ENCODE results near the gene NR3C2.

Gene NR3C2

DNA sequence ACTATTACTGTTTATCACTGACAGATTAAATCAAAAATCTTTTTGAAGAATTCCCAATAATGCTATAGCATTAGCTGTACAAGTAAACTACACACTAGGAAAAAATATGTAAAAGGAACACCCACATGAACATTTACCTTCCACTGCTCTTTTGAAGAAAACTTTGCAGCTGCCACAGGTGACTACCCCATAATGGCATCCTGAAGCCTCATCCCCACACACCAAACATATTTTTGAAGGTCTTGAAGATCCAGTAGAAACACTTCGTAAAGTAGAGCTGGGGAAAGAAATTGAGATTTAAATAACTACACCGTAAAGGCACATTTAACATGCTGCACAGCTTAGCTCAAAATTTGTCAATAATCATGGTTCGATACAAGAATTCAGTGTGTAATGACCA, 182.4 kb downstream of the NR3C2 start:
- no peak for DNase-seq (ENCODE audit: low spot score)

DNA sequence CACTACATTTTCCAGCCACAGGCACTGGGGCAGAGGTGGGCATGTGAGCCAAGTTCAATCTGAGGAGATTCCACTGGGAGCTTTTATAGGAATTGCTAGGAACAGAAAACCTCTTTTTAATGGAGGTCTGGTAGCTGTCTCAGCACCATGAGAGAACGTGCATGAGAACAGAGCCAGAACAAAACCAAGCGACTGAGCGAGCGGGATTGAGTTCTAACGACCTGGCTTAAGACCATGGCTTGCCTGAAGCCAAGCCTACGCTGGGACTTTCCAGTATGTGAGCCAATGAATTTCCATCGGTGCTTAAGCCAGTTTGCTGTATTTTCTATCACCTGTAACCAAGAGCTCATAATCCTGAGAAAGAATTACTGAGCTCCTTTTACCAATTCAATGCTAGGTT, 183.7 kb downstream of the NR3C2 start:
- DNase-seq (ENCODE audit: low spot score) = no peak

DNA sequence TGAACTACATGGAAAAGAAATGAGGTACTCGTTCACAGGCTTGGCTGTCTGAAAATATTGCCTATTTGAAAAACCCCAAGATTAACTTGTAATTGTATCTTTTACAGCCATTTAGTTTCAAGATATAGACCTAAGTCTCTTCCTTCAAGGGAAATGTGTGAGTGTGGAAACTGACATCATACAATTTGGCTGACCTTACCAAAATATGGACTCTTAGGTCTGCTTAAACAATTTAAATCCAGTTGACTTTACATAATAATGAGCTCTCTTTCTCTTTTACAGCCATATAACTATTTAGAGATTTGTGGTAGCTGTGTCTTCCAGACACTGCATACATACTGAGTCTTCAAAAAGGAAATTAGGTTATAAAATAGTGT, 186.9 kb downstream of the NR3C2 start:
- DNase-seq (ENCODE audit: low spot score) = no peak

DNA sequence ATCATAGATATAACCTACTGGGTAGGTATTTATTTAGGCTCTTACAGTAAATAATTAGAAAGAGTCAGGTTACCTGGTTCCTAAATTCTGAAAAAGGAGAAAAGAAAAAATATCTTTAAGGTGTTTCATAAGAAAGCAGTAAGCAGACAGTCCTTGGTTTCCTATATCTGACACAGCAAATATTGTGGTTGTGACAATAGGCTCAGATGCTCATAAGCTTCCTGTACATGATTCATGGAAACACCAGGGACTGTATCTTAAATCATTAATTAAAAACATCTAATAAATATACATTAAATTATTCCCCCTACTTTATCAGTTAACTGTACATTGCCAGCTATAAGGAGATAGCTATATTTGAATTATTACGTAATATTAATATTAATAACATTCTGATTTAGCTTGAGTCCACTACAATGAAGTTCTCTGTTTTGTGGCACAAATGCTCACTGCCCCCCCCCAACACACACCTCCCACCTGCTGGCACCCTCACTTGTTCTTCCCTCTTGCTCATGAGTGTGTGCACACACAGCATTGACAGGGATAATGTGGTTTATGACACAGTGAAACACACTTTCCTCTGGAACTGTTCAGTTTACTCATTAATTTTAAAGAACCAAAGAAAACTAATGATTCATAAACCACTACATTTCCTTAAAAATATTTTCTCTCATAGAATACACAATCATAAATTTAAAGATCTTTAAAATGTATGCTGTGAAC, 187.4 kb downstream of the NR3C2 start:
- DNase-seq (ENCODE audit: low spot score) = no peak

DNA sequence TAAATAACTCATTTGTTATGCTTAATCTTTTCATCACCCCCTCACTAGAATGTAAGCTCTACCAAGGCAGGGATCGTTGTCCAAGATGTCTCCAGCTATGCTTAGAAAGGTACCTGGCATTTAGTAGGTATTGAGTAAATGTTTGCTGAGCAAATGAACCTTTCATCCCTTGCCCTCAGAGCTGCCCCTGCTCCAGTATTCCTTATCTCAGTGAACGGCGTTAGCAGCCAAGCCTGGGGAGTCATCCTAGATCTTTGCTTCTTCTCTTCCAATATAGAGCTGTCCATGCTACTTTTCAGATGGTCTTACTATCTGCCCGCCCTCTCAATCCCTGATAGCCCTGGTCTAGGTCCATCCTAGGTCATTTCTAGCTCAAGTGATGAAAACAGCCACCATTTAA, 188.4 kb downstream of the NR3C2 start:
- no peak for DNase-seq (ENCODE audit: low spot score)

DNA sequence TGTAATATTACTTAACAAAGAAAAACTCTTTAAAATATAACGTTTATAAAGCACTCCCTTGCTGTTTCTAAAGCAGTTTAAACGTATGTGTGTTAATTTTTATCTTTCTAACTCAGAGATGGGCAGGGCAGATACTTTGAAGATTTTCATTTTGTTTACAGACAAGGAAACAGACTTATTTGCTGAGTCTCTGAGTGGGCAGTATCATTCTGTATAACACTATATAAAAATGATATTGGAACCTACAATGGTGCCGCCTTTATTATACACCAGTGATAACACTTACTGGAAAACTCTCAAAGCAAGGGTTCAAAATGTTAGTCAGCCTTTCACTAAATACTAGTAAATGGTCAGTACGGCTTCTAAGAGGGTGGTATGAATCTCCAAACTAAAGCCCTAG, 193.4 kb downstream of the NR3C2 start:
- DNase-seq (ENCODE audit: low spot score) = no peak

DNA sequence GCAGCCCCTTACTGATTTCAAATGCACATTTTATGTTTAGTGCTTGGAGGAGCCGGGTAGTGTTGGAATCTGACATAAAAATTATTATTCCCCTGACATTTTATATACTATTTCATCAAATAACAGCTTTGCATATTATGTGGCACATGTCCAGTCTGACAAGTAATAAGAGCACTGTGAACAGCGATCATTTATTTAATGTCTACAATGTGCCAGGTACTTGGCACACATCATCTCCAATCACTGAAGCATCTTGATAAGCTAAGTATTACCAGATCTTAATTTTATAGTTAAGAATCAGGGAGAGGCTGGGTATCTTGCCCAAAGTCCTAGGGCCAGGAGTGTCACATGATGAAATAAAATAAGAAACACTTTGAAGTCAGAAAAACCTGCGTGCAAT, 197.2 kb downstream of the NR3C2 start:
- no peak for DNase-seq (ENCODE audit: low spot score)

DNA sequence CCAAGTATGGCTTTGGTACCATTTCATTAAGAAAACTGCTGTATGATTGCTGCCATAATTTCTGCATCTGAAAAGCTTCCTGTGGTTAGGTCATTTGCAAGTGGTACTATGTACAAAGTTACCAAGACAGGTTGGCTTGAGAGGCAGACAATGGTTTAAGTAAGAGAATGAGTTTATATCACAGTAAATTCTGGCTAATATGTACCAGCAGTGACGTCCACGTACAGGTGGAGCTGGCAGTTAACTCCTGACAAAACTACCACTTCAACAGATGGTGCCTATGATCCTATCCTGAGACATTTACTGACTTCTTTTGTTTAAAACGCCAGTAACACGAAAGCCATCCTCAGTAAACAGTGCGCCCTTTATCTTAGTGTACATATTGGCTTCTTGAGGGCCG, 198.4 kb downstream of the NR3C2 start:
- no peak for DNase-seq (ENCODE audit: low spot score)

DNA sequence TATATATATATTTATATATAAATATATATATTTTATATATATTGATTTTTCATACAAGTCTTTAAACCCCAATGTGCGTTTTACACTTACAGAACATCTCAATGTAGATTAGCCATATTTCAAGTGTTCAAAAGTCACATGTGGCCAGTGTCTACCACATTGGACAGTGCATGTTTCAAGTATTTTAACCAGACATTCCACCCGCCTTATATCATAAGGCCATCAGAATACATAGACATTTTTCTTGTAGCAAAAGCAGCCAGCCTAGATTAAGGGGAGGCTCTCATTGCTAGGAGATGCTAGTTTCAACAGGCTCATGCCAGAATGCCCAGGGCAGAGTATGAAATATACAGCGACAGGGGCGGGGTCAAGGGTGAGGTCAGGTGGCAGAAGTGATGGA, 202.0 kb downstream of the NR3C2 start:
- no peak for DNase-seq (ENCODE audit: low spot score)

DNA sequence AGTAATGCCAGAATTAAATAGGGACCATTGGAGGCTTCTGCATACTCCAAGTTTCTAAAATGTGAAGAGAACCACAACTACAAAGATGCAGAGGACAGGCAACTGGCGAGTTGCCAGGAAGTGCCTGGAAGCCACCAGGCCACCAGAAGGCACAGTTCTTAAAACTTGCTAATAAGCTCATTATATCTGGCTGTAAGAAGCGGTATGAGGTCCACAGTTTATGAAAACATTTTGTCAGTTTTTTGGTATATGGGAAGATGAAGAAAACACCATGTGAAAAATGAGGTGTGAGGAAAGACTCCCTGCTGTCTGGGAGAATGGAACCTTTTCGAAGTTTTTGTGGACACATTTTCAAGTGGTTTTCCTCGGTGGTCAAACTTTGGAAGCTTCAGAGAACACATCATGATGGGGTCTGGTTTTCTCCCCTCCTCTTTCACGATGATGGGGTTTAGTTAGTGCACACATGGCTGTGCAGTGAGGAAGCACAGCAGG, 202.7 kb downstream of the NR3C2 start:
- DNase-seq (ENCODE audit: low spot score) = no peak

DNA sequence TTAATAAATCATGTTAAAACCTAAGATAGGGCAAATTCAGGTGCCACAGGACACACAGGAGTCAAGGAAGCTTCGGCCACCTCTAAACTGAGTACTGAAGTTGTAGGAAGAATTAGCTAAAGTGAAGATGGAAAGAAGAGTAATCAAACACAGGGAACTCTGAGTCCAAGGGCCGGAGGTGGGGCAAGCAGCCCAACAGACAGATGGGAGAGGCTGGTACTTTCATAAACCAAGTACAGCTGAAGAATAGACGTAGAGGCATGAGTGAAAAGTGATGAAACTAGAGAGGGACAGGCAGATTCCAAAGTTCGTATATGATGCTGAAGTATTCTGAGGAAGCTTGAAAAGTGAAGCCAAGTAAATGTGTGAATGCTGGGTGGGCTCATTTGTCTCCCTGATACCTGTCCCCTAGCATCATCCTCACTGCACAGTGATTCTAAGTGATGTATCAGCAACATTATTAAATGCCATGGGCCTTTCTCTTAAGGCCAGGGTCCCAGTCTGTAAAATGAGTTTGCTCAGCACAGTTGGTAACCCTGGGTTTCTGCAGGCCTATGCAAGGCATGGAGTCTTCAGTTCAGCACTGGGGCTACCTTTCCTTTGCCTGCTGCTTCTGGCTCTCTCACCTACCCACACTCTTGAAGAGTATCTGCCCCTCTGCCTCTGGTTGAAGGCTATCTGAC, 203.3 kb downstream of the NR3C2 start:
- DNase-seq (ENCODE audit: low spot score) = no peak

DNA sequence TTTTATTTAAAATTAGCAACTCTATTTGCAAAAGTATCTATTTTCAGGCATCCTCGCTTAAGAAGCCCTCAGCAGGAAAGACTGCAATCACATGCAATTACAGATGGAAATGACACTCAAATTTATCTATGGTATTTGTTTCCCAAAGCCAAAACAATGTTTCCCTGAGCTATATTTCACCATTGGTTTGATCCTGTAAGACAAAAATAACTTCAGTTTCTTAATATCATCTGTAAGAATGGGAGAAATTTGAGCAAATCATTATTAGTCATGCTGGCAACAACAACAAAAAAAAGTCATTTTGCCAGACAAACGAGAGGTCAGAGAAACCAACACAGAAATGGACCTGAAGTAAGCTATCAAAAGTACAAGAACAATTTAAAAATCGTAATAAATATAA, 204.1 kb downstream of the NR3C2 start:
- DNase-seq (ENCODE audit: low spot score) = no peak

DNA sequence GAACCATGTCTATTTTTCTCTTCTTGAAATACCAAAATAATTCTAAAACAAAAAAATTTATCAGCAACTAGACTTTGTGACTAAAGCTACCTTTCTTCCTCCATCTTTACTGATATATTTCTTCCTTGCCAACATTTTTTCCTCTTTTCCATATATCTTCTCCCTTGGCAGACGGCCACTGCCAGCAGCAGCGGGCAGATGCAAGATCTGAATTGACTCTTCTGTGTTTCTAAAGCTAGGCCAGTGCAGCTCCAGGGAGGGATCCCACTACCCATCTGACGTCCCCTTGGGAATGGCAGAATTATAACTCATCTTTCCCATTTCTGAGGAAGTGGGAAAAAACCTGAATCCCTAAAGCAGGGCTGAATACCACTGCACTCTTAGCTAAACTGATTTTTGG, 206.4 kb downstream of the NR3C2 start:
- DNase-seq (ENCODE audit: low spot score) = no peak

DNA sequence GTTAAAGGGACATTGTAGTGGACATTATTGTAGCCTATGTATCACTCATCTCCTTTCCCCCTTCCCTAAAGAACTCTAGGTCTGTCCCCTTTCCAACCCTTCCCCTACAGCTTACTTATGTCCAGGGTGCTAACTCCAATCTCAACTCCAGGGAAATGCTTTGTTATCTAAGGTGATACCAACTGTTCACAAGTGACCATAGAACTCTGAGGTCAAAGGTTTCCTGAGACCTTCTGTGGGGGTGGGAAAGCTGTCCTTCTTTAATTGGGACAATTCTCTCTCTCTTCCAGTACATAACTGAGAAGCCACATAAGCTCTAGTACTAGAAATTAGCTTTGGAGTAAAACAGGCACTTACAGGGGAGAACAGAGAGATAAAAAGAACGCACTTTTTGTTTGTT, 212.4 kb downstream of the NR3C2 start:
- DNase-seq (ENCODE audit: low spot score) = no peak

DNA sequence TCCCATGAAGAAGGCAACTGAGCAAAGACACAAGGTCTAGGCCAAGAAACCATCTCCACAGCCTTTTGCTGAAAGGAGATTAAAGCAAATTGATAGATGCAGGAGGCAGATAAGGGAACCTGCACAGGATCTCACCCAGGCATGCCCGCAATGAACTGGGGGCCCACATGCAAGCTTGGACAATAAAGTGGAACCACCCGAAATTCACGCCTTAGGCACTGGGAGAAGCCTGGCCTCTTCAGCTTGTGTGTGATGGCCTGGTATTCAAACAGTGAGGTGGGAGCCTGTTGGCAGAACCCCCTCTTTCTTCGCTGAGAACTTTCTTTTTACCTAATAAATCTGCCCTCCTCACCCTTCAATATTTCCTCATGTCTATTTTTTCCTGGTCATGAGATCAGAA, 213.2 kb downstream of the NR3C2 start:
- no peak for DNase-seq (ENCODE audit: low spot score)

DNA sequence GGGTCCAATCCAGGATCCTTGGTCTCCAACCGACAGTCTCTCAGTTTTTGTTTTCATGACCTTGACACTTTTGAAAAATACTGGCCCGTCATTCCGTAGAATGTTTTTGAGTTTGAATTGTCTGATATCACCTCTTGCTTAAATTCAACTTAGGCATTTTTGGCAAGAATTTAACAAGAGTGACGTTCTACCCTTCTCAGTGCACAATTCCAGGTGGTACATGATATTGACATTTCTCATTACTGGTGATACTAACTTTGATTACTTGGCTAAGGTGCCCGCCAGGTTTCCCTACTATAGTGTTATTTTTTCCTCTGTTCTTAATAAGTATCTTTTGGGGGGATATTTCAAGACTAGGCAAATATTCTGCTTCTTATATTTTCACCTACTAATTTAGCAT, 215.1 kb downstream of the NR3C2 start:
- no peak for DNase-seq (ENCODE audit: low spot score)

DNA sequence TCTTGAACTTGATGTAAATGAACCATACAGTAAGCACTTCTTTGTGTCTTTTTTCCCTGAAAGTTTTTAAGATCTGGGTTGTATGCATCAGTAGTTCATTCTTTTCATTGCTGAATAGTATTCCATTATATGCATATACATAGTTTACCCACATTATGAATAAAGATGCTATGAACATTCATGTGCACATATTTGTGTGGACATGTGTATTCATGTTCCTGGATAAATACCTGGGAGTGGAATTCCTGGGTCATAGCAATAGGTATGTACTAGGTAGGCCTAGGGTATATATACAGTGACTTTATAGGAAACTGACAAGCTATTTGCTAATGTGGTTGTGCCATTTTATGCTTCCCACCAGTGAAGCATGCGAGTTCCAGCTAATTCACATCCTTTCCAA, 215.9 kb downstream of the NR3C2 start:
- no peak for DNase-seq (ENCODE audit: low spot score)

DNA sequence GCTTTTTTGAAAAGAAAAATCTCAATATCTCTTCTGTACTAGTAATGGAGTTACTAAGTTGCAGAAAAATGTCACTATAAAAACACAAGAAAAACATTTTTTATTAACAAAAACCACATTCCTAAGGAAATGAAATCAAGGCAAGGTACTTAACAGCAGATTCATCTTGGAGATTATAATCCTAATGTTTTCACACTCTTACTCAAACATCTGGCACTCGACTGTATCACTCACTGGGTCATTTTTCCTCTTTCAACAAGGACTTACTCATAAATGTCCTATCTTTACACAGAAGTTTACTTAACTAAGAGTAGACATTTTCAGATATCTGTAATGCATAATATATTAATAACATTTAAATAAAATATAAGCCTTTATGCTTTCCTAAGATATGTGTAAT, 216.6 kb downstream of the NR3C2 start:
- no peak for DNase-seq (ENCODE audit: low spot score)

DNA sequence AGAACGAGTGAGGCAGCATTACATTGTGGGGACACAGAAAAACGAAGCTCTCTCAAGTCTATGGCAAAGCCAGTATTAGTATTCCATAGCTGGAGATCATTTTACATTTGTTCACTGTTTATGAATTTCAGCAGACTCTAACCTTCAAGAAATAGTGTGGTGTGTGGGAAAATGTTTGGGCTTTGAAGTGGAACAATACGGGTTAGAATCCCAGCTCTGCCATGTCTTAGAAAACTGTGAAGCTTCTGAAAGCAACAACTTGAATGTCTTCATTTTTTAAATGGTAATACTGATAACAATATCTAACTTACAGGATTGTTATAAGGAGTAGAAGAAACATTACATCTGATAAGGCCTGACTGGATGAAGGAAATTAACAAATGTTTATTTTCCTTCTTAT, 217.7 kb downstream of the NR3C2 start:
- DNase-seq (ENCODE audit: low spot score) = no peak

DNA sequence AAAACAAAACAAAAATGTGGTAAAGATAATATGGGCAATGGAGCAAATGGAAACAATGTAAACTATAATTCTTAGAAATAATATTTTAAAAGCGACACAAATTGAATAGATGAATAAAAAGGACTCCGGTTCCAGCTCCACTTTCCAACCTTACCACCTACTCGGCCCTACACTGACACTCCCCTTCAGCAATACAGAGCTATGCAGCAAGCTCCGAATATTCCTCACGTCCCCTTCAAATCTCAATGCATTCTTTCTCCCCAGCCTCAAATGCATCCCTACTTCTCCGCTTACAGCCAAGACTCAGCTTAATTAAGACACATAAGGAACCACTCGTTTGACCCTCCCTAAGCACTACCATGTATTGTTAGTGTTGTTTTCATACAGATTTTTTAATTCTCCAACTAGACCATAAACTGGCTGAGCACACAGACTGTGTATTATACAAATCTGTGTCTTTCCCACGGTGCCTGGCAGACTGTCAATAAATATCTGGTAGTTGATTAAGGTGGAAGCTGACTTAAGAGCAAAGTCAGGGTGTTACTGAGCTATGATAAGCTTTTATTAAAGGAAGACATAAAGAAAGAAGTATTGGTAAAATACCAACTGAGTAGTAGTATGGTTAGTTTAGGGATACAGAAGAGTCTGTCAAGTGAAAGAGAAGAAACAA, 219.1 kb downstream of the NR3C2 start:
- no peak for DNase-seq (ENCODE audit: low spot score)

DNA sequence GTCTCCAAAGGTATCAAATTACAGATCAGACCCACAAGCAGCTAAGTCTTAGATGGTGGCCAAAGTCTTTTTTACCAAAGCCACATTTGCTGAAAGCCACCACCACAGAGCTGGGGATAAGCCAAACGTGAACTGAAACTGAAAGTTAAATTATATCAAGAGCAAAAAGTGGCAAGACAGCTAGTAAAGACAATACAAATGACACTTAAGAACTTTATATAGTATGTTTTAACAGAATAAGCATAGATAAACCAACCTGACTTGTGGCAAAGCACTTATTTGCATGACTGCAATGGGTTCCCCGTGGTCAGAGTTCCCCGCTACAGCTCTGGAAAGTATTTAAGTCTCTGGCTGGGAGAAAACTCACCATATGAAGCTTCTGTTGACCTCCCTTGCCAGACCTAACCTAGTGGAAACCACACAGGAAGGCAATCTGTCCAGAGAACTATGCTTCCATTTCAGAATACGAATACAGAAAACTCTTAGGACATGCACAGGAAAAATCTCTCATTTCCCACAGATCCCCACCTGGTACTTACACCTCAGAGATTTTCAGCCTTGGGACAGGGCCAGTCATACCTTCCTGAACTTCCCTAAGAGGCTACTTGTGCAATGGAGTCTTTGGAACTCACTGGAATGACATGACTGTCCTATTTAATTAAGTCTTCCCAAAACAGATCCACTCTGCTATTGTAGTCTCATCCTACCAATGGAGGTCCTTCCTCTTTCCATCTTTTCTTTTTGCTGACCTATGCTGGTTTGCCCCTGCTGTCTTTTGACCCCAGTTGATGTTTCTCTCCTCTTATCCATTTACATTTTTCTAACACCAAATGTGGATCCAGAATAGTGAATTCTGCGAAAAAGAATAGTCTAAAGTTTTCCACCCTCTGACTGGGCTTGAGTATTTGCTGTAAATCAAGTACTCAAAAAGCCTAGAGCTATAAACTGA, 225.1 kb downstream of the NR3C2 start:
- DNase-seq (ENCODE audit: low spot score) = no peak

DNA sequence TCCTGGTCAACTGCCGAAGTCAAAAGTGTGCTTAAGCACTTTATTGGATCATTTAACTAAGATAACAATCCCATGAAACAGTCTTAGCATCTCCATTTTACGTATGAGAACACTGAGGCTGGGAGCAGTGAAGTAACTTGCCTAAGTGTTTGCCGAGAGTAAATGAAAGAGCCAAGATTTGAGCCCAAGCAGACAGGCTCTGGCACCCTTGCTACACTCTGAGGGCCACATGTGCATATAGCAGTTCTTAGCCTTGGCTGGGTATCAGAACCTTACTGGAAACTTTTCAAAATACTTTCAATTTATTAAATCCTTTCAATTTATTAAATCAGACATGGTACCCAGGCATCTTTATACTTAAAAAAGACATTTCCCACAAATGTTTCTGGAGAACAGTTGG, 225.9 kb downstream of the NR3C2 start:
- DNase-seq (ENCODE audit: low spot score) = no peak

Measured in HuH-7.5 (cell line).